Mesenteric fat pad (tissue), 1 donor: ENCODE measurements around the gene CPEB2. TPM values are rescaled to one million over a fixed set of nuclear protein-coding genes. Genes with fewer than 3 reads are reported as not detected.

Experiments
- DNase-seq: peaks from one replicate; pipeline ENCODE4 v3.0.0-alpha.2; 2020; ENCODE audit warnings: low spot score
- total RNA-seq: library from RNA; stranded (reverse); fragmentation: NEBNext Ultra II Directional; extraction: Animal tissue kit (Norgen Biotek cat#: 25700); gene quantifications from one replicate; pipeline ENCODE4 v1.2.1, GENCODE V29; 2021
- donor health status: DM: yes; HTN: yes; CAD: no.

CPEB2 gene
- total RNA-seq, 1 donor from 2014 or later: 23.1 TPM

GRCh38 chr4:15116509-15117079, 114.3 kb downstream of the CPEB2 start:
- no peak for DNase-seq

GRCh38 chr4:15117270-15117946, 115.1 kb downstream of the CPEB2 start:
- DNase-seq: no peak

- DNase-seq: no peak
These were observed 116.0 kb downstream of the CPEB2 start for GRCh38 chr4:15118292-15118691.
